Measurements from ENCODE around the gene DACT1. TPM values are rescaled to one million over a fixed set of nuclear protein-coding genes. Genes with fewer than 3 reads are reported as not detected.

DACT1 gene
- total RNA-seq, 2 experiments from 2014 or later, result 1.4 to 2.0 TPM

GRCh38 chr14:58638231-58639197, 752 bp downstream of the DACT1 start:
- peaks cover 34% of the 10 kb centered on the region for H3K4me1 Mint-ChIP-seq (ENCODE audit: low read depth)
- peaks cover 42% of the 10 kb centered on the region for H3K27me3 Mint-ChIP-seq
- H3K4me3 Mint-ChIP-seq, result peak overlapping the region; percentile 73
- POLR2A ChIA-PET, result interaction anchor here (0.9 to 1.0 kb wide), 2 partner anchors 31 to 189 kb away, joined by 3 read pairs; no protein-coding TSS in a partner anchor
- H3K27ac Mint-ChIP-seq, result no peak overlapping the region
- intact Hi-C loops (cut with micrococcal nuclease), result loop anchor here (5.0 kb wide), 1 partner anchor 136 kb away; no protein-coding TSS in a partner anchor
- DNase-seq (peak; percentile 31), ATAC-seq (peak; percentile 25)
- H3K9me3 Mint-ChIP-seq, result no peaks in the 10 kb centered on the region
- no peaks in the 10 kb centered on the region for H3K36me3 Mint-ChIP-seq (ENCODE audit: low read depth)
- no peak for TF ChIP-seq CTCF (IDR thresholded peaks at IDR 0.05)
- CTCF ChIA-PET, result interaction anchor here (0.7 to 5.3 kb wide), 7 partner anchors 13 to 383 kb away, joined by 3 to 33 read pairs (median 3); no protein-coding TSS in a partner anchor

GRCh38 chr14:58639198-58639565, 1.4 kb downstream of the DACT1 start:
- Mint-ChIP-seq H3K4me1 (ENCODE audit: low read depth) (peaks cover 34% of the 10 kb centered on the region), H3K27ac (no peak overlapping the region), H3K36me3 (ENCODE audit: low read depth) (no peaks in the 10 kb centered on the region), H3K4me3 (peak overlapping the region; percentile 73), H3K9me3 (no peaks in the 10 kb centered on the region), H3K27me3 (peaks cover 44% of the 10 kb centered on the region)
- intact Hi-C loops (cut with micrococcal nuclease), result loop anchor here (5.0 kb wide), 1 partner anchor 137 kb away; no protein-coding TSS in a partner anchor
- ATAC-seq, result no peak
- no peak for DNase-seq
- POLR2A ChIA-PET, result interaction anchor here (0.9 kb wide), 1 partner anchor 189 kb away, joined by 3 read pairs; no protein-coding TSS in a partner anchor
- CTCF ChIA-PET, result interaction anchor here (0.7 to 5.3 kb wide), 6 partner anchors 12 to 383 kb away, joined by 3 to 33 read pairs (median 4); no protein-coding TSS in a partner anchor
- TF ChIP-seq CTCF (IDR thresholded peaks at IDR 0.05), result no peak

GRCh38 chr14:58639842-58640484, 2.2 kb downstream of the DACT1 start:
- TF ChIP-seq CTCF (IDR thresholded peaks at IDR 0.05), result no peak
- Mint-ChIP-seq H3K36me3 (ENCODE audit: low read depth) (no peaks in the 10 kb centered on the region), H3K27ac (no peak overlapping the region), H3K9me3 (no peaks in the 10 kb centered on the region), H3K27me3 (peaks cover 40% of the 10 kb centered on the region), H3K4me3 (no peak overlapping the region), H3K4me1 (ENCODE audit: low read depth) (peaks cover 32% of the 10 kb centered on the region)
- ChIA-PET CTCF (interaction anchor here (1.4 to 5.3 kb wide), 2 partner anchors 139 kb away, joined by 3 to 33 read pairs; no protein-coding TSS in a partner anchor), POLR2A (no interaction called here)
- DNase-seq, result peak; percentile 12
- intact Hi-C loops (cut with micrococcal nuclease), result loop anchor here (5.0 kb wide), 1 partner anchor 138 kb away; no protein-coding TSS in a partner anchor
- no peak for ATAC-seq

- Mint-ChIP-seq H3K4me1 (ENCODE audit: low read depth) (peaks cover 32% of the 10 kb centered on the region), H3K9me3 (no peaks in the 10 kb centered on the region), H3K36me3 (ENCODE audit: low read depth) (no peaks in the 10 kb centered on the region), H3K27me3 (peaks cover 36% of the 10 kb centered on the region), H3K27ac (no peak overlapping the region), H3K4me3 (no peak overlapping the region)
- ATAC-seq (no peak), DNase-seq (no peak)
- ChIA-PET POLR2A (interaction anchor here (0.6 kb wide), 1 partner anchor 67 kb away, joined by 3 read pairs; no protein-coding TSS in a partner anchor), CTCF (interaction anchor here (0.9 to 1.4 kb wide), 2 partner anchors 14 to 140 kb away, joined by 3 to 5 read pairs; no protein-coding TSS in a partner anchor)
- intact Hi-C loops (cut with micrococcal nuclease), result no loop called here
- TF ChIP-seq CTCF (IDR thresholded peaks at IDR 0.05), result no peak
Measured at GRCh38 chr14:58640959-58641358, 3.2 kb downstream of the DACT1 start.
